HG03439 (cell line): ENCODE results near the gene C1orf105.

ENCODE experiments used
- ATAC-seq: cut with Tn5 transposase; IDR thresholded peaks from one replicate; pipeline ENCODE4 v1.9.1; 2021; ENCODE audit warnings: mild to moderate bottlenecking, moderate library complexity; ENCODE audit not compliant: unreplicated experiment

C1orf105 gene

GRCh38 chr1:172395576-172395975, 24.9 kb upstream of the C1orf105 start:
- ATAC-seq, result no peak

- peak; percentile 42 for ATAC-seq
Measured at GRCh38 chr1:172397221-172397620, 23.3 kb upstream of the C1orf105 start.

- ATAC-seq, result no peak
Measured at GRCh38 chr1:172397633-172398032, 22.9 kb upstream of the C1orf105 start.

- ATAC-seq, result no peak
Measured at GRCh38 chr1:172398193-172398592, 22.3 kb upstream of the C1orf105 start.

GRCh38 chr1:172398970-172399755, 21.3 kb upstream of the C1orf105 start:
- ATAC-seq, result no peak

- no peak for ATAC-seq
Measured at GRCh38 chr1:172399756-172400721, 20.4 kb upstream of the C1orf105 start.

- ATAC-seq, result no peak
Measured at GRCh38 chr1:172400722-172401105, 19.8 kb upstream of the C1orf105 start.

- ATAC-seq, result no peak
Measured at GRCh38 chr1:172401477-172401876, 19.0 kb upstream of the C1orf105 start.

- ATAC-seq, result no peak
Measured at GRCh38 chr1:172401892-172402291, 18.6 kb upstream of the C1orf105 start.

GRCh38 chr1:172402878-172403569, 17.5 kb upstream of the C1orf105 start:
- ATAC-seq, result no peak

GRCh38 chr1:172404121-172404520, 16.4 kb upstream of the C1orf105 start:
- no peak for ATAC-seq

- no peak for ATAC-seq
Measured at GRCh38 chr1:172405912-172406311, 14.6 kb upstream of the C1orf105 start.

- no peak for ATAC-seq
Measured at GRCh38 chr1:172406968-172407367, 13.5 kb upstream of the C1orf105 start.

GRCh38 chr1:172408958-172409357, 11.5 kb upstream of the C1orf105 start:
- no peak for ATAC-seq

GRCh38 chr1:172410027-172410426, 10.5 kb upstream of the C1orf105 start:
- ATAC-seq, result no peak

GRCh38 chr1:172411791-172412338, 8.6 kb upstream of the C1orf105 start:
- ATAC-seq, result no peak

GRCh38 chr1:172414331-172414730, 6.2 kb upstream of the C1orf105 start:
- ATAC-seq, result no peak

- no peak for ATAC-seq
Measured at GRCh38 chr1:172416496-172417035, 3.9 kb upstream of the C1orf105 start.

- no peak for ATAC-seq
Measured at GRCh38 chr1:172417557-172417956, 2.9 kb upstream of the C1orf105 start.

- ATAC-seq, result no peak
Measured at GRCh38 chr1:172421974-172422604, 1.6 kb downstream of the C1orf105 start.
